Measurements from ENCODE around the gene TMEM87A.

GRCh38 chr15:42178056-42178455, 95.2 kb downstream of the TMEM87A start:
- no peak for TF ChIP-seq CTCF (IDR thresholded peaks at IDR 0.05)
- TF ChIP-seq EP300 (IDR thresholded peaks at IDR 0.05), result no peak
- TF ChIP-seq POLR2A (IDR thresholded peaks at IDR 0.05), result no peak

All from ovary (tissue), 3 donors.